Kidney tubule cell (primary cell): ENCODE data around the gene SMYD3.
"Not testable (repeated sequence)": the region's sequence is repeated elsewhere in the genome, so short reads cannot be mapped to it uniquely, and the experiment has no call there.

Experiments used
- DNase-seq: peaks from one replicate; pipeline ENCODE4 v3.0.0-alpha.2; 2018; ENCODE audit warnings: low spot score

Gene SMYD3

DNA sequence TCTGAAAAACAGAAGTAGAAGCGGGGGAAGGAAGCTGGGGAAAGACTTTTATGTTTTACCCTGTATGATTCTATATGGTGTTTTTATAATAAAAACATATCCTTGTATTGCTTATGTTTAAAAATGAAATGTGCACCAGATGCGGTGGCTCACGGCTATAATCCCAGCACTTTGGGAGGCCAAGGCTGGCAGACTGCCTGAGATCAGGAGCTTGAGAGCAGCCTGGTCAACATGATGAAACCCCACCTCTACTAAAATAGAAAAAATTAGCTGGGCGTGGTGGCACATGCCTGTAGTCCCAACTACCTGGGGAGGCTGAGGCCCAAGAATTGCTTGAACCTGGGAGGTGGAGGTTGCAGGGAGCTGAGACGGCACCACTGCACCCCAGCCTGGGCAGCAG lies 155.4 kb downstream of the SMYD3 start:
- DNase-seq = no peak

DNA sequence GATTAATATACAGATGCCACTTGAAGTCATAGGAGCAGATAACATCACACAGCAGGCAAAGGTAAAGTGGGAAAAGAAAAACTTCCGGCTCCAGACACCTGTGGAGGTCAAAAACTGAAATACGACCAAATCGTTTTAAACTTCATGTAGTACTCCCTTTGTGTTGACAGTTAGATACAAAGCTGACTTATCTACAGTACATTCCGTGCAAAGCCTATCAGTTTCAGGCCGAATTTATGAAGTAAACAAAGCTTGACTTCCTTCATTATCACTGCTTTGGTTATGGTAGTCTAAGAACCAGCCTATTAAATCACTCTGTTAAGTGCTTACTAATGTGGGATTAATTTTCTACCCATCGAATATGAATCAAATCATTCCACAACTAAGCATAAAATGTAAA lies 156.3 kb downstream of the SMYD3 start:
- DNase-seq = no peak

DNA sequence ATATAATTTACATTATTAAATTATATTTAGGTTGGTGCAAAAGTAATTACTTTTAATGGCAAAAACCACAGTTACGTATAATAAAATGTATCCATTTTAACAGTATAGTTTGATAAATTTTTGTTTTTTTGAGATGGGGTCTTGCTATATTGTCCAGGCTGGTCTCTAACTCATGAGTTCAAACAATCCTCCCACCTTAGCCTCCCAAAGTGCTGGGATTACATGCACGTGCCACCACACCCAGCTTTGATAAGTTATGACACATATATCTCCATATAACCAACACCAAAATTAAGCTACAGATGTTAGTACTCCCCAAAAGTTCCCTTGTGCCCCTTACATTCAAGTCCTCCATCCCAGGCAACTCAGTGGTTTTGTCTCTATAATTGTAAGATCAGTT lies 163.1 kb downstream of the SMYD3 start:
- DNase-seq = no peak

DNA sequence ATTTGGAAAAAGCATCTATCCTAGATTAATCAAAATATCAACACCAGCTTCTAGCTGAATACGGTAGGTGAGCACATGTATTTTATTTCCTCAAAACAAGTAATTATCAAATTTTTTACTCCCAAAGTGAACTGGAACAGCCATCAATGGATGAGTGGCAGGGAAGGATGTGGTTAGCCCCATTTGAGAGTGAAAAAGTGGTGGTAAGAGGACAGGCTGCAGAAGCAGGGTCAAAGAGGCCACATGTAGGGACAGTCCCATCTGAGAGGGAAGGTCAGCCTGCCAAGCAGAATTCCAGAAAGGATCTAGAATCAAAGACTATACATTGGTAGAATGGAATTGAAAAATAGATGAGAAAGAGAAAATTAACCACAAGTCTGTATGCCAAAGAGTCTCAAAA lies 163.8 kb downstream of the SMYD3 start:
- DNase-seq = no peak

DNA sequence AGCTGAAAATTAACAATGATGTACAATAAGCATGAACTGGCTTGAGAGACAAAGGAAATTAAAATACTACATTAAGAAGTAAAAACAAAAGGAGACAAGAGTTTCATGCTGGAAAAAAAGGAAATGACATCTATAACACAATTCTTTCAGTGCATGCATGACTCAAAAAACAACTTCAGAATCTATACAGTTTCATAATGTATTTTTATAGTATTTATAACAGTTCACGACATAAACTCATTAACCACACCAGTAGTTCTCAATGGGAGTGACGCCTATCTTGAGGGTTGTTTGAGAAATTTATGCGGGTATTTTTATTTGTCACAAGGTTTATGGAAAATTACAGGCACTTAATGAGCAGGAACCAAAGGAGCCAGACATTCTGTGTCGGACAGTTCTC lies 168.5 kb downstream of the SMYD3 start:
- DNase-seq = no peak

DNA sequence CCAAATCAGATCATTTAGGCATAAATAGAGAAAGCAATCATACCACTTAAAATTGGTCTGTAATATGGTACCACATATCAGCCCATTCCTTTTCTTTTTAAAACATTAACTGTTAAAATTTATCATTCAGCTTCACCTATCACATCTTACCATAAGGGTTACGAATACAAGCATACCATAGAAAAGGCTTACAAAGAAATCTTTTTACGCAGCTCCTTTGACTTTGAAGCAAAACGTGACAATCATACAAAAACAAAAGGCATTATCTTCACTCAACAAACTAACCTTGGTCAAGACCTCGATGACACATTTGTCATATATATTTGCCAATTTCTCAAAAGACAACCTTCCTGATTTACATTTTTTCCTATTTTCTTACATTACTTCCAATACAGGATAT lies 169.0 kb downstream of the SMYD3 start:
- DNase-seq = no peak

DNA sequence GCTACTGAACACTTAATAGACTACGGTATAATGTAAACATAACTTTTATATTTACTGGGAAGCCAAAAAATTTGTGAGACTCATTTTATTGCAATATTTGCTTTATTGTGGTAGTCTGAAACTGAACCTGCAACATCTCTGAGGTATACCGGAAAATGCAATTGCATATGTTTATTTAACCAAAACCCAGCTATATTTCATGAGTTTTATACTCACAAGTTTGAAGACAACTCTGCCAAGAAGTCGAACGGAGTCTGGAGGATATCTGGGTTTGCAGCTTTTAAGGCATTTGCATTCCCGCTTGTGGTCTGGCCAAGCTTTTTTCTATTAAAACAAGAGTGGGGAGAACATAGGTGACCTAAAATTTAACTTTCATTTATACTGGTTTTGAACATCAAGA lies 171.9 kb downstream of the SMYD3 start:
- no peak for DNase-seq

DNA sequence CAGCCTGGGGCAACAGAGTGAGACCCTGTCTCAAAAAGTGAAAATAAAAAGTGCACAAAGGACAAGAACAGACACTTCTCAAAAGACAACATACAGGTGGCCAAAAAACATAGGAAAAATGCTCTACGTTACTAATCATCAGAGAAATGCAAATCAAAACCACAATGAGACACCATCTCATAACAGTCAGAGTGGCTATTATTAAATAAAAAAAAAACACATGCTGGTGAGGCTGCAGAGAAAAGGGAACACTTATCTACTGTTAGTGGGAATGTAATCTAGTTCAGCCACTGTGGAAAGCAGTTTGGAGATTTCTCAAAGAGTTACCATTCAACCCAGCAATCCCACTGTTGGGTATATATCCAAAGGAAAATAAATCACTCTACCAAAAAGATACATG lies 173.2 kb downstream of the SMYD3 start:
- DNase-seq = no peak

DNA sequence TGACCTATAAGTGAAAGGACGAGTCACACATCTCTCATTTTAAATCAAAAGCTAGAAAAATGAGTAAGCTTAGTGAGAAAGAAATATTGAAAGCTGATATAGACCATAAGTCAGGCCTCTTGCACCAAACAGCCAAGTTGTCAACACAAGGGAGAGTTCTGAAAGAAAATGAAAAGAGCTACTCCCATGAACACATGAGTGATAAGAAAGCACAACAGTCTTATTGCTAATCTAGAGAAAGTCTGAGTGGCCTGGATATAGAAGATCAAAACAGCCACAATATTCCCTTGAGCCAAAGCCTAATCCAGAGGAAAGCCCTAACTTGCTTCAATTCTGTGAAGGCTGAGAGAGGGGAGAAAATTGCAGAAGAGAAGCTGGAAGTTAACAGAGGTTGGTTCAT lies 175.0 kb downstream of the SMYD3 start:
- DNase-seq = no peak

DNA sequence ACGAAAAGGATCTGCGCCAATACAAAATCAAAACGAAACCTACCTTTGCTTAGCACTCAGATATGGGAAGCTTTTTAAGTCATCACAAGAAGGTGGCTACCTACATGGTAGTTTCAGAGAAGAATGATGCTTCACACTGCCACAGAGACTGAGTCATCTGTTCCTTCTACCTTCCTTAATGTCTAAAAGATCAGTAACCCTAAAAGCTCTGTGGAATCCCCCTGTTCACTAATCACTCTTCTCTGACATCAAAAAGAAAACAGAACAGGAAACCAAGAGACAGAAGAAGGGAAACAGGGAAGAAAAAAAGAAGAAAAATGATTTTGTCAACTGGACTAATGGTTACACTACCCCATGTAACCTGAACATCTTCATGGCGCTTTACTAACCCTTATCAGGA lies 177.2 kb downstream of the SMYD3 start:
- DNase-seq = peak; percentile 59

DNA sequence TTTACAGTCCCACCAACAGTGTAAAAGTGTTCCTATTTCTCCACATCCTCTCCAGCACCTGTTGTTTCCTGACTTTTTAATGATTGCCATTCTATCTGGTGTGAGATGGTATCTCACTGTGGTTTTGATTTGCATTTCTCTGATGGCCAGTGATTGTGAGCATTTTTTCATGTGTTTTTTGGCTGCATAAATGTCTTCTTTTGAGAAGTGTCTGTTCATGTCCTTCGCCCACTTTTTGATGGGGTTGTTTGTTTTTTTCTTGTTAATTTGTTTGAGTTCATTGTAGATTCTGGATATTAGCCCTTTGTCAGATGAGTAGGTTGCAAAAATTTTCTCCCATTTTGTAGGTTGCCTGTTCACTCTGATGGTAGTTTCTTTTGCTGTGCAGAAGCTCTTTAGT lies 177.8 kb downstream of the SMYD3 start:
- not testable (repeated sequence) for DNase-seq

DNA sequence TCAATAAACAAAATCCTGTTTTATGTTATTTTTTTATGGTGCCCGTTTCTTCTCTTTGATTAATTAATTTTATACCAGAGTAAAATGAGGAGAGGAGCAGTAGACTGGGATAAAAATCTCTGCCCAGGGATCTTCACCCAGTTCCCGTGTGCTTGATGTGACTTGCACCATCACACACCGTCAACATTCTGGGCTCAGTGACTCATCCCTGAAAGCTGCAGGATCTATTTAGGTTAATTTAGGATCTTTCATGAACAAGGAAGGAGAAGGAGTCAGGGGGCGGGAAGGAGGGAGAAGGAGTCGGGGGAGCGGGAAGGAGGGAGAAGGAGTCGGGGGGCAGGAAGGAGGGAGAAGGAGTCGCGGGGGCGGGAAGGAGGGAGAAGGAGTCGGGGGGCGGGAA lies 182.4 kb downstream of the SMYD3 start:
- DNase-seq = peak; percentile 66

DNA sequence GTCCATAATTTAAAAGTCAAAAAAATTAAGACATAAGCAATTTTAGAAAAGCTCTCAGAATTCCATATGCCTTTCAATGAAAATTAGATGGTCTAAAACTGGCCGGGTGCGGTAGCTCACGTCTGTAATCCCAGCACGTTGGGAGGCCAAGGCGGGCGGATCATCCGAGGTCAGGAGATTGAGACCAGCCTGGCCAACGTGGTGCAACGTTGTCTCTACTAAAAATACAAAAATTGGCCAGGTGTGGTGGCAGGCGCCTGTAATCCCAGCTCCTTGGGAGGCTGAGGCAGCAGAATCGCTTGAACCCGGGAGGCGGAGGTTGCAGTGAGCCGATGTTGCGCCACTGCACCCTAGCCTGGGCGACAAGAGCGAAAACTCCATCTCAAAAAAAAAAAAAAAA lies 183.0 kb downstream of the SMYD3 start:
- DNase-seq = not testable (repeated sequence)

DNA sequence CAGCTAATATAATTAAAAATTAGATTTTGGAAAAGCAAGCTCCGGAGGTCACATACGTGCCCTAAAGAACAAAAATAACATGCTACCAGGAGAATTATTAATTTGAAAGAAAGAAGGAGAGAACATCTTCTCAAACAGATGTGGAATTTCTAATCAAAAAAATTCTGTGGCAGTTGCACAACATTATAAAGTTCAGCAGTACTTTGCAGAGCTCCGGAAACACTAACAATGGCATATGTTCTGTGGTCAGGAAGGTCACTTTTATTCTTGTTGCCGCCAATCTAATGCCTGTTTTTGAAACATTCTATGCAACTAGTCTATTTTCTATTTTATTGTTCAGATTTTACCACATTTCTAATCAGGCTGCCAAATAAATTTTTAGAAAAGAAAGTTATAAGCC lies 186.8 kb downstream of the SMYD3 start:
- DNase-seq = no peak

DNA sequence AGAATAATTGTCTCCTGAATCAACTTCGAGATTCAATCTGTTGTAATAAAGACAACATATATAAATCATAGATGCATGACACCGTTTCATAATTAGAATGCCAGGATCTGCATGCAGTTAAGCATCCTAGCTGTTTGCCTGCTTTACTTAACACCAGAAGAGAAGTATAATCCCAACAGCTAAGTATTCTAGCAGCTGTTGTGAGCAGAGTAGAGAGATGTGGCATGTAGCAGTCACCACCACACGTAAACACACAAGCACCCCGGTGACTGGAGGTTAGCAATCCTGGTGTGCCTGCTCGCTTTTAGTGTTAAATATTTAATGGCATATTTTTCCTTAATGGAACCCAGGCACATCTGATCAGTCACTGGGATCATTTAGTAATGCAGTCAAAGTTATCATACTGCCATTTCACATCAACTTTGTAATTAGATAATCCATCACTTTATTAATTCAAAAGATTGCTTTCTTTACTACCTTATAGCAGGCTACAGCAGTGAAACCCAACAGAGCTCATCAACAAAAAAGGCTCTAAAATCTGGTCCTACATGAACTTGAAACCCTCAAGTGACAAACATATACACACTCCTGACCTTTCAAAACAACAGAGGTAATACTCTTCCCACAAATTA lies 187.9 kb downstream of the SMYD3 start:
- no peak for DNase-seq

DNA sequence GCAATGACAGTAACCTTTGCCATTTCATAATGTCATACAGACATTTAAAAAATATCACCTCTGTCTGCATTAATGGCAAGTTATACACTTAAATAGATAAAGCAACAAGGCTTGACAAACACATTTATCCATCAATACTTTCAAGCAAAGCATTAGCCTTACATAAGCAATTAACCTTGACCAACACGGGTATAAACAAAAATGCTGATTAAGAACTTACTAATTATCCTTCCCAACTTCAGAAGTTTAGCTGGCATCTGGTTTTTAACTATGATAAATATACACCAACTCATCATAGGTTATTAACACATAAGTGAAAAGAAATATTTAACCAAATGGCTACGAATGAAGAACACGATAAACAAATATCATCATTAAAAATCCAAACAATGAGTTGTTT lies 188.5 kb downstream of the SMYD3 start:
- DNase-seq = no peak

DNA sequence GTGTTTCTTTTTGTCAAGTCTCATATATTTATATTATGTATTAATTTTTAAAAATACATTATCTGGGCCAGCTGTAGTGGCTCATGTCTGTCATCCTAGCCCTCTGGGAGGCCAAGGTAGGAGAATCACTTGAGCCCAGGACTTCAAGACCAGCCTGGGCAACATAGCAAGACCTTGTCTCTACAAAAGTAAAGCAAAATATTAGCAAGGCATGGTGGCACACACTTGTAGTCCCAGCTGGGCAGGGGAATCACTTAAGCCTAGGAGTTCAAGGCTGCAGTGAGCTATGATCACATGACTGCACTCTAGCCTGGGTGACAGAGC lies 189.1 kb downstream of the SMYD3 start:
- DNase-seq = no peak

DNA sequence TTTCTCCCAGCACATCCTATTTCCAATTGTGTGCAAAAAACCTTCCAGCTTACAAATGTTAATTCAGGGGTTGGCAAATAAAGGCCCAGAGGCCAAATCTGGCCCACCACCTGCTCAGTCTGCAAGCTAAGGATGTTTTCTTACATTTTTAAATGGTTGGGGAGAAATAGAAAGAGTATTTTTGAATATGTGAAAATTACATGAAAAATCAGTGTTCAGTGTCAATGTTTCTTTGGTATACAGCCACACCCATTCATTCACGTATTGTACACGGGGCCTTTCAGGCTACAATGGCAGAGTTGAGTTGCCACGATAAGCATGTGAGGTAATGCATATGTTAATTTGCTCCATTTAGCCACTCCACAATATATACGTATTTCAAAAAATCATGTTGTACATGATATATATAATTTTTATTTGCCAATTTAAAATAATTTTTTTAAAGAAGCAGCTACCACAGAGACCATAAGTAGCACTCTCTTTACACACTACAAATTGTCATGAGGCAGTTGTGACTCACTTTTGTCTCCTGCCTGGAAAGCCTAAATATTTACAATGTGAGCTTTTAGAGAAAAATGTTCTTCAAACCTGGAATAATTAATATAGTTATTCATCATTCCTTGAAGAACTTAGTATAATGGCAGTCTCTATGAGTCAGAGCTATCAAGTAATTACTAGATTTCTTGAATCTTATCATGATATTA lies 189.6 kb downstream of the SMYD3 start:
- DNase-seq = peak; percentile 54

DNA sequence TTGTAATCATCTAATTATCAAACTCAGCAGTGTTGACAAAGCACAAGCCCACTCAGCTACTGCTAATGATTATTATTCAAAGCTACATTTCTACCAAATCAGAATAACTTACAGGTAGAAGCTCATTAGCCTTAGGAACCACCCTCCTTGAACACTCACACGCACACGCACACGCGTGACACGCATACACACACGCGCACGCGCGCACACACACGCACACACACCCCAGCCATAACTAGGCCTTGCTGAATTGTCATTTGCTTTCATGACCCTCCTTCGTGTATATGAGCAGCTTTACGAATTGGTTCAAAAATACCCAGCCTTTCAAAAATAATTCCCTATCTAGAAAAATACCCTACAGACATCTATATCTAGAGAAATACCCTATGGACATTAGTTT lies 195.6 kb downstream of the SMYD3 start:
- DNase-seq = no peak

DNA sequence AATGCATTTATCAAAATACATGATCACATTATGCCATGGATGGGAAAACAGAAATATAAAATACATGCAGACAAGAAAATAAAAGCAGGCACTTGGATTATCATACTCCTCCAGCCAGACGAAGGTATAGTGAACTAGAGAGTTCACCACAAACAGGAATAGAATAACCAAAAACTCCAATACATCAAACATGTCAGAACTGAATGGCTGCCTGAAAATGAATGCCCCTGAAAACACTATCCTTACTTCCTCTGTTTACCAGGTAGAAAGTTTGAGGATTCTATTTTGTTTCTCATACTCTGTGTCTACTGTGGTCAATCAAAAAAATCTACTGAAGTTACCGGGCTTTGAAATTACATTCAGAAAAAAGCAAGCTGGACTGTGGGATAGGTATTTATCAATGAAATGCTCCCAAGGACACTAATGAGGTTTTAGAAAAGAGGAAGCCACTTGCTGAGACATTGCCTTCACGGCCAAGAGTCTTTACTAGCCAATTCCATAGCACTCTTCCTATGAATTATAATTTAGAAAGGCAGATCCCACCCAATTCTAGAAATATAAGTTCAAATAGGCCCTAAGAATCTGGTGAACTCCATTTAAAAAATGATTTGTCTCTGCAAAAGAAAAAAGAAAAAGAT lies 197.7 kb downstream of the SMYD3 start:
- DNase-seq = no peak

DNA sequence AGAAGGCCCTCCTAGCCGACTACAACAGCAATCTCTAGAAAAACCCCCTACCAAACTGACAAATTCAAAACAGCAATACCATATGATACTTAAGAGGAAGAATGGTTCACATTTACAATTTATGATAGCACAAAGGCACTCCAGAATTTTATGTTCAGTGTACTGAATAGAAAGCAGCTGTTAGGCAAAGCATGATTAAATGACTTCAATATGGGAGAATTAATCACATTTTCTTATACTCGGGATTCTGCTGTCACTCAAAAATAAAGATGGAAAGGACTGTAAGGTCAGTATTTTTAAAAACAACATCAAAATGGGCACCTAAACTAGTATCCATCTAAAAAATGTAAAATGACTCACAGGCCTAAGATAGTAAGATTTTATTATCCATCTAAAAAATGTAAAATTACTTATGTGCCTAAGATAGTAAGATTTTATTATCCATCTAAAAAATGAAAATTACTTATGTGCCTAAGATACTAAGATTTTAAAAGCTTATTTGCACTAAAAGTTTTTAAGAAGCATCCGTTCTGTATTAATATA lies 198.5 kb downstream of the SMYD3 start:
- no peak for DNase-seq

DNA sequence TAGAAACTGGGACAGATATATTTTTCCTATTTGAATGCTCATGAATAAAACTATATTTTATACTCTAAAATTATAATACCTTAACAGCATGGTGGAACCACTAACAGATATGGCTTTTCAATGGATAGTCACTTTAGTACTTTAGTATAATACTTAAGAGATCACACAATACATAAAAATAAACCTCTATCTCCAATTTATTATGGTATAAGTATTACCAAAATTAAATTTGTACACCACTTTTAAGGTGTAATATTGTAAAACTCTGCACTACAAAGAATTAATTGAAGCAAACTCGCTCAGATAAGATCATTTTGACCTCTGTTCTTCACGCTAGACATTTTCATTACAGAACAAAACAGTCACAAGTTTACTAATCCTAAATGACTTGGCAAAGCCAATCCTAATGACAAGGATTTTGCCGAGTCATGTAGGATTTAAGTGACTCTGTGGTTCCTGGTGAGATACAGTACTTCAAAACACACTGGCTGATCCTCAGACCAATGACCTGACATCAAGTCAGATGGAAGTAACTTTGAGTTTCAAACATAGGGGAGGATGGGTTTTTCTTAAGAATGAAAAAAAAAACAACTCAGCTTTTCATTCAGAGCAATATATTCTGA lies 200.6 kb downstream of the SMYD3 start:
- no peak for DNase-seq
